ENCODE measurements around the gene DEFB113. TPM values are rescaled to one million over a fixed set of nuclear protein-coding genes. Genes with fewer than 3 reads are reported as not detected.

The DEFB113 gene
- total and polyA plus RNA-seq, 2 donors (not counting 1 experiment from before 2014, with no cell fraction given): not detected

GRCh38 chr6:49986551-49986950, 17.1 kb upstream of the DEFB113 start:
- Histone ChIP-seq H2AFZ (ENCODE audit: insufficient read depth, low read depth, low read length, poor library complexity, severe bottlenecking) (no peak overlapping the region), H3K27ac (ENCODE audit: low read length in 2 of 2) (no peak overlapping the region), H3K4me1 (ENCODE audit: control insufficient read depth in 2 of 2, insufficient read depth in 2 of 2, low read length in 2 of 2) (no peaks in the 10 kb centered on the region), H3K4me2 (replicated peaks; ENCODE audit: low read depth, low read length, poor library complexity, severe bottlenecking) (no peak overlapping the region), H3K36me3 (replicated peaks in 1 of 2; ENCODE audit: control extremely low read depth in 1 of 2, control insufficient read depth in 1 of 2, extremely low read depth in 1 of 2, insufficient read depth in 2 of 2, low read length in 1 of 2) (no peaks in the 10 kb centered on the region), H3K79me2 (ENCODE audit: control insufficient read depth, insufficient read depth, low read length) (no peaks in the 10 kb centered on the region), H3K4me3 (ENCODE audit: control extremely low read depth in 1 of 5, extremely low read depth in 1 of 5, insufficient read depth in 1 of 5, low read depth in 2 of 5, low read length in 4 of 5) (no peak overlapping the region), H4K20me1 (ENCODE audit: control insufficient read depth, insufficient read depth, low read length, poor library complexity, severe bottlenecking) (no peaks in the 10 kb centered on the region), H3K9me3 (ENCODE audit: control extremely low read depth in 1 of 3, control insufficient read depth in 2 of 3, insufficient read depth in 1 of 3, low read length in 2 of 3) (peaks cover 0 to 4% (median 0%) of the 10 kb centered on the region in 3 donors), H3K27me3 (replicated peaks in 1 of 4; ENCODE audit: control extremely low read depth in 1 of 4, control insufficient read depth in 3 of 4, insufficient read depth in 4 of 4, low read length in 3 of 4) (no peaks in the 10 kb centered on the region), H3K9ac (ENCODE audit: low read length) (no peak overlapping the region)
- ChIA-PET POLR2A (no interaction called here), CTCF (no interaction called here)
- Mint-ChIP-seq H3K27ac (no peak overlapping the region), H3K4me1 (no peaks in the 10 kb centered on the region), H3K27me3 (no peaks in the 10 kb centered on the region), H3K9me3 (ENCODE audit: insufficient read depth) (no peaks in the 10 kb centered on the region), H3K4me3 (no peak overlapping the region)
- no peak for DNase-seq
- no CpG with 5 or more reads among the region's 1 CpG for WGBS (ENCODE audit: insufficient coverage)
- intact Hi-C loops (cut with micrococcal nuclease): no loop called here
- no peak for ATAC-seq (ENCODE audit: low read depth)
- TF ChIP-seq EZH2 (IDR thresholded peaks at IDR 0.05; ENCODE audit: borderline replicate concordance, insufficient read depth, low read depth, low read length, poor library complexity, severe bottlenecking): no peak
- TF ChIP-seq CTCF (IDR thresholded peaks at IDR 0.05): no peak

GRCh38 chr6:49982046-49982445, 12.6 kb upstream of the DEFB113 start:
- Histone ChIP-seq H4K20me1 (ENCODE audit: control insufficient read depth, insufficient read depth, low read length, poor library complexity, severe bottlenecking) (no peaks in the 10 kb centered on the region), H3K9me3 (ENCODE audit: control extremely low read depth in 1 of 3, control insufficient read depth in 2 of 3, insufficient read depth in 1 of 3, low read length in 2 of 3) (no peaks in the 10 kb centered on the region), H3K9ac (ENCODE audit: low read length) (no peak overlapping the region), H2AFZ (ENCODE audit: insufficient read depth, low read depth, low read length, poor library complexity, severe bottlenecking) (no peak overlapping the region), H3K79me2 (ENCODE audit: control insufficient read depth, insufficient read depth, low read length) (no peaks in the 10 kb centered on the region), H3K36me3 (replicated peaks in 1 of 2; ENCODE audit: control extremely low read depth in 1 of 2, control insufficient read depth in 1 of 2, extremely low read depth in 1 of 2, insufficient read depth in 2 of 2, low read length in 1 of 2) (no peaks in the 10 kb centered on the region), H3K27ac (ENCODE audit: low read length in 2 of 2) (no peak overlapping the region), H3K4me1 (ENCODE audit: control insufficient read depth in 2 of 2, insufficient read depth in 2 of 2, low read length in 2 of 2) (no peaks in the 10 kb centered on the region), H3K4me2 (replicated peaks; ENCODE audit: low read depth, low read length, poor library complexity, severe bottlenecking) (no peak overlapping the region), H3K4me3 (ENCODE audit: control extremely low read depth in 1 of 5, extremely low read depth in 1 of 5, insufficient read depth in 1 of 5, low read depth in 2 of 5, low read length in 4 of 5) (no peak overlapping the region), H3K27me3 (replicated peaks in 1 of 4; ENCODE audit: control extremely low read depth in 1 of 4, control insufficient read depth in 3 of 4, insufficient read depth in 4 of 4, low read length in 3 of 4) (no peaks in the 10 kb centered on the region)
- Mint-ChIP-seq H3K27me3 (no peaks in the 10 kb centered on the region), H3K4me3 (no peak overlapping the region), H3K27ac (no peak overlapping the region), H3K9me3 (ENCODE audit: insufficient read depth) (no peaks in the 10 kb centered on the region), H3K4me1 (peaks cover 2% of the 10 kb centered on the region)
- POLR2A ChIA-PET: no interaction called here
- 94% methylated on average over 2 of the region's 2 CpGs for WGBS (ENCODE audit: insufficient coverage)
- CTCF ChIA-PET: interaction anchor here (1.3 kb wide), 1 partner anchor 11 kb away, joined by 4 read pairs; no protein-coding TSS in a partner anchor
- no peak for DNase-seq
- TF ChIP-seq CTCF (IDR thresholded peaks at IDR 0.05) (no peak), EZH2 (IDR thresholded peaks at IDR 0.05; ENCODE audit: borderline replicate concordance, insufficient read depth, low read depth, low read length, poor library complexity, severe bottlenecking) (no peak)
- intact Hi-C loops (cut with micrococcal nuclease): no loop called here
- no peak for ATAC-seq (ENCODE audit: low read depth)

All from B cell (primary cell).